GM21737 (cell line): ENCODE results near the gene FBF1.

Experiments
- ATAC-seq: cut with Tn5 transposase; IDR thresholded peaks from one replicate; pipeline ENCODE4 v1.9.1; 2021; ENCODE audit warnings: mild to moderate bottlenecking, moderate library complexity; ENCODE audit not compliant: unreplicated experiment

FBF1 gene

GRCh38 chr17:75917917-75918445, 22.9 kb downstream of the FBF1 start:
- no peak for ATAC-seq

- no peak for ATAC-seq
Measured at GRCh38 chr17:75917141-75917916, 23.5 kb downstream of the FBF1 start.

- no peak for ATAC-seq
Measured at GRCh38 chr17:75915268-75915667, 25.6 kb downstream of the FBF1 start.

- no peak for ATAC-seq
Measured at GRCh38 chr17:75914643-75915267, 26.1 kb downstream of the FBF1 start.

- no peak for ATAC-seq
Measured at GRCh38 chr17:75913537-75914210, 27.2 kb downstream of the FBF1 start.

- ATAC-seq: no peak
Measured at GRCh38 chr17:75910699-75911098, 30.1 kb downstream of the FBF1 start.

- no peak for ATAC-seq
Measured at GRCh38 chr17:75909812-75910274, 31.0 kb downstream of the FBF1 start.

GRCh38 chr17:75909051-75909811, 31.6 kb downstream of the FBF1 start:
- no peak for ATAC-seq

GRCh38 chr17:75908201-75908600, 32.6 kb downstream of the FBF1 start:
- ATAC-seq: no peak

GRCh38 chr17:75906143-75906884, 34.5 kb downstream of the FBF1 start:
- ATAC-seq: no peak

- peak; percentile 96 for ATAC-seq
Measured at GRCh38 chr17:75904749-75905521, 35.9 kb downstream of the FBF1 start, which contains the start of gene MRPL38. TSS of gene MRPL38 (minus strand) at chr17:75904884. CDS start at chr17:75904875, 9 bp downstream.

- no peak for ATAC-seq
Measured at GRCh38 chr17:75902406-75902805, 38.4 kb downstream of the FBF1 start.

GRCh38 chr17:75901727-75902126, 39.1 kb downstream of the FBF1 start:
- ATAC-seq: no peak

- ATAC-seq: no peak
Measured at GRCh38 chr17:75900691-75901533, 39.9 kb downstream of the FBF1 start.

- no peak for ATAC-seq
Measured at GRCh38 chr17:75899767-75900468, 40.9 kb downstream of the FBF1 start.

GRCh38 chr17:75899353-75899752, 41.5 kb downstream of the FBF1 start:
- no peak for ATAC-seq

GRCh38 chr17:75898791-75899190, 42.1 kb downstream of the FBF1 start:
- ATAC-seq: no peak

GRCh38 chr17:75898065-75898464, 42.8 kb downstream of the FBF1 start:
- ATAC-seq: no peak
